GOT3 (cell line): ENCODE measurements around the gene GPATCH3.
"Not testable (repeated sequence)": the region's sequence is repeated elsewhere in the genome, so short reads cannot be mapped to it uniquely, and the experiment has no call there.

Source experiments
- DNase-seq: peaks from one replicate; lab custom pipeline; 2025; ENCODE audit warnings: mixed read lengths; lab: John Stamatoyannopoulos, UW

Gene GPATCH3

GRCh38 chr1:26900001-26900814 is at the start of gene GPATCH3:
Gene GPATCH3 (minus strand): TSS chr1:26900467. CDS start chr1:26900442, 25 bp downstream.
- DNase-seq = peak; percentile 72

- DNase-seq = no peak
Measured at GRCh38 chr1:26949926-26950319, 49.7 kb upstream of the GPATCH3 start.

GRCh38 chr1:26949266-26949925 is 49.1 kb upstream of the GPATCH3 start:
- no peak for DNase-seq

- not testable (repeated sequence) for DNase-seq
Measured at GRCh38 chr1:26948725-26949057, 48.4 kb upstream of the GPATCH3 start.

- no peak for DNase-seq
Measured at GRCh38 chr1:26946270-26946669, 46.0 kb upstream of the GPATCH3 start.

- no peak for DNase-seq
Measured at GRCh38 chr1:26945728-26946127, 45.5 kb upstream of the GPATCH3 start.

- DNase-seq = no peak
Measured at GRCh38 chr1:26945138-26945537, 44.9 kb upstream of the GPATCH3 start.

GRCh38 chr1:26942656-26943055 is 42.4 kb upstream of the GPATCH3 start:
- DNase-seq = no peak

- no peak for DNase-seq
Measured at GRCh38 chr1:26941311-26941710, 41.0 kb upstream of the GPATCH3 start.

- no peak for DNase-seq
Measured at GRCh38 chr1:26938659-26939025, 38.4 kb upstream of the GPATCH3 start.

GRCh38 chr1:26938004-26938658 is 37.9 kb upstream of the GPATCH3 start:
- DNase-seq = no peak

GRCh38 chr1:26936823-26937222 is 36.6 kb upstream of the GPATCH3 start:
- DNase-seq = no peak

- DNase-seq = no peak
Measured at GRCh38 chr1:26932531-26932930, 32.3 kb upstream of the GPATCH3 start.

- no peak for DNase-seq
Measured at GRCh38 chr1:26923711-26924110, 23.4 kb upstream of the GPATCH3 start.

GRCh38 chr1:26922901-26923300 is 22.6 kb upstream of the GPATCH3 start:
- DNase-seq = no peak

GRCh38 chr1:26922431-26922729 is 22.1 kb upstream of the GPATCH3 start:
- no peak for DNase-seq

- peak; percentile 80 for DNase-seq
Measured at GRCh38 chr1:26921540-26922430, 21.5 kb upstream of the GPATCH3 start, which contains the start of gene NUDC. Gene NUDC (plus strand): TSS chr1:26921743. CDS start chr1:26921849, 106 bp downstream.

GRCh38 chr1:26921126-26921539 is 20.9 kb upstream of the GPATCH3 start:
- DNase-seq = no peak

GRCh38 chr1:26915204-26915842 is 15.1 kb upstream of the GPATCH3 start:
- no peak for DNase-seq

GRCh38 chr1:26913754-26914619 is 13.7 kb upstream of the GPATCH3 start, which contains the start of gene NR0B2:
Gene NR0B2 (minus strand): TSS chr1:26913975. CDS start chr1:26913940, 35 bp downstream.
- no peak for DNase-seq

GRCh38 chr1:26913389-26913753 is 13.1 kb upstream of the GPATCH3 start:
- DNase-seq = no peak
